IPS-15b (cell line): ENCODE results near the gene ANKRD34A.
A peak's percentile ranks its signal among the peaks of the same experiment; 100 is the strongest.

Experiments used
- H3K27me3 ChIP-seq: one replicate; pipeline ENCODE4 v1.6.1; 2013; ENCODE audit warnings: low read length; ENCODE audit not compliant: control insufficient read depth, insufficient read depth
- H3K36me3 ChIP-seq: one replicate; pipeline ENCODE4 v1.6.1; 2013; ENCODE audit warnings: low read length; ENCODE audit not compliant: control insufficient read depth, insufficient read depth
- H3K4me1 ChIP-seq: one replicate; pipeline ENCODE4 v1.6.1; 2013; ENCODE audit warnings: mild to moderate bottlenecking, low read length; ENCODE audit not compliant: control insufficient read depth, insufficient read depth
- H3K4me3 ChIP-seq: one replicate; pipeline ENCODE4 v1.5.1; 2013; ENCODE audit warnings: low read depth, low read length
- H3K9ac ChIP-seq: one replicate; pipeline ENCODE4 v1.6.1; 2013; ENCODE audit warnings: low read depth, mild to moderate bottlenecking, low read length
- H3K9me3 ChIP-seq: one replicate; pipeline ENCODE4 v1.6.1; 2013; ENCODE audit warnings: mild to moderate bottlenecking, low read length; ENCODE audit not compliant: control insufficient read depth, insufficient read depth

Gene ANKRD34A

DNA sequence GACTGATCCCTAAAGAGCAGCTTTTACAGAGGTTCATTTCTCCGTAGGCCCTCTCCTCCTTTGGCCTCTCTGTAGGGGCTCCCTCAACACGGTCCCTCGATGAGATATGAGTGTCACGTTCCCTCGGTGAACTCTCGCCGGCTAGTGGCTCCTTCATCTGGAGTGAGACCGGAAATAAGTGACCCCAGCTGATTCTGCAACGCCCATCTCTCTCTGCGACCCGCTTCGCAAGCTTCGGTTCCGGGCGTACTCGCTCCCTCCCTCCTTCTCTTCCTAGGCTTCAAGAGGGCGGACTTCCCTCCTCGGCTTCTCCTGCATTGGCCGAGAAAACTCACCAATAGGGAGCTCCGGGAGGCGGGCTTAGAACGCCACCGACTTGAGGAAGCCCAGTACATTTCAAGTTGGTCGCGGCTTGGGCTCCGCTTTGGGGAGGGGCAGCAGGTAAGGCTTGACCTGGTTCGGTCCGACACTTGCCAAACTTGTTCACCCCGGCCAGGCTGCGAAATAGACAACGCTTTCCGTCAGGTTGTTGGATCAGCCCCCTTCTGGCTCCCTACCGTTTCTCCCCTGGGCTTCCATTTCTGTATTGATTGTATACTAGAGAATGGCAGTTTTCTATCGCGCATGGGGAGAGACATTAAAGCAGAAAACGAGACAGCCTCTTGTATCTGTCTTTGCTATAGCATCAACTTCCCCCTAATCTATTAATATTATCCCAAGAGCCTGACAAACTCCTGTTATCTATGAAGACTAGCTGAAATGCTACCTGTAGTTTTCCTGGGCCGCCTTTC, at the start of gene ANKRD34A, which contains the start of gene POLR3GL:
Gene ANKRD34A (minus strand): TSS at position 248 of the 791 bp plus-strand sequence. CDS start 2,816 bp downstream, outside the sequence.
Gene POLR3GL (plus strand): TSS at position 363 of the 791 bp plus-strand sequence. CDS start 10,176 bp downstream, outside the sequence.
- H3K36me3 ChIP-seq, result no peaks in the 10 kb centered on the region
- peak within 1 kb of the TSS; percentile 88 for H3K4me3 ChIP-seq
- peaks cover 39% of the 10 kb centered on the region for H3K27me3 ChIP-seq
- no peaks in the 10 kb centered on the region for H3K9me3 ChIP-seq
- H3K4me1 ChIP-seq, result peaks cover 10% of the 10 kb centered on the region
- no peak within 1 kb of the TSS for H3K9ac ChIP-seq

DNA sequence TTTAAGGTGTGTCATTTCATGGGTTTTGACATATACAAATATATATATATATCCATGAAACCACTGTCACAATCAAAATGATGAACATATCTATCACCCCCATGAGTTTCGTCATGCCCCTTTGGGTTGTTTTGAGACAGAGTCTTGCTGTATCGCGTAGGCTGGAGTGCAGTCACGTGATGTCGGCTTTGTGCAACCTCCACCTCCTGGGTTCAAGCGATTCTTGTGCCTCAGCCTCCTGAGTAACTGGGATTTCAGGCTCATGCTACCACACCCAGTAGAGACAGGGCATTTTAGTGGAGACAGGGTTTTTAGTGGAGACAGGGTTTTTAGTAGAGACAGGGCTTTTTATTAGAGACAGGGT, 49.2 kb upstream of the ANKRD34A start:
- Histone ChIP-seq H3K27me3 (peaks cover 19% of the 10 kb centered on the region), H3K9ac (no peak overlapping the region), H3K36me3 (no peaks in the 10 kb centered on the region), H3K4me3 (no peak overlapping the region), H3K4me1 (no peaks in the 10 kb centered on the region), H3K9me3 (no peaks in the 10 kb centered on the region)

DNA sequence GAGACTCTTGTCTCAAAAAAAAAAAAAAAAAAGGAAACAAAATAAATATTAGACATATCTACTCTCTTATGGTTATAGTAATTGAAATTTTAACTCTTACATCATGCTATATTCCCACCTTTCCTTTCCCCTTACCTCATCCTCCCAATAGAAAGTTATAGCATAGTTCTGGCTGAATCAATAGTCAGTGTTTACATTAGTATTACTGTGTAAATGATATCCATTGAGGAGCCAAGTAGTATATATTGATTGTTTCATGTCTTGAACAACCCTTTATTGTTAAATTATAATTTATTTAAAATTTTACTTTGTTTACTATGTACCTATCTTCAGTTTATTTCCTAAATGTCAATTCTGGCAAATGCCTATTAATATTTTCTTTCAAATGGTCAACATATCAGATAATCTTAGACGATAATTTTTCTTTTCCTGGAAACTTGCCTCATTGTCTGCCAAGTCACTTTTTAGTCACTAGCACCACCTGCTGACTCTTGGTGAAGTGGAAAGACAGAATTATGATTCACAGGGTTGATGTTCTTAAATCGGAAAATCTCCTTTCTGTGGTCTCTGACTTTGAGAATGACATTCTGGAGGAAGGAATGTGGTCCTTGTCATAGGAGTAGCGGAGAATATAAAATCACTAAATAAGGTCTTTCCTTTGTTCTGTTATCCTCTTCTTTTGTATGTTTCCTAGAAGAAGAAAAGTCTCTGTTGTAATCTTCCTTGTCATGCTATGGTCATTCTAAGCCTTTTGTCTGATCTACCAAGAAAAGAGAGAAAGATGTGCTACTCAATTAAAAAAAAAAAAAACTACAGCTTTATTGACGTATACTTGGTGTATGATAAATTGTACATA, 48.6 kb upstream of the ANKRD34A start:
- no peak overlapping the region for H3K9ac ChIP-seq
- no peak overlapping the region for H3K4me3 ChIP-seq
- peaks cover 13% of the 10 kb centered on the region for H3K27me3 ChIP-seq

DNA sequence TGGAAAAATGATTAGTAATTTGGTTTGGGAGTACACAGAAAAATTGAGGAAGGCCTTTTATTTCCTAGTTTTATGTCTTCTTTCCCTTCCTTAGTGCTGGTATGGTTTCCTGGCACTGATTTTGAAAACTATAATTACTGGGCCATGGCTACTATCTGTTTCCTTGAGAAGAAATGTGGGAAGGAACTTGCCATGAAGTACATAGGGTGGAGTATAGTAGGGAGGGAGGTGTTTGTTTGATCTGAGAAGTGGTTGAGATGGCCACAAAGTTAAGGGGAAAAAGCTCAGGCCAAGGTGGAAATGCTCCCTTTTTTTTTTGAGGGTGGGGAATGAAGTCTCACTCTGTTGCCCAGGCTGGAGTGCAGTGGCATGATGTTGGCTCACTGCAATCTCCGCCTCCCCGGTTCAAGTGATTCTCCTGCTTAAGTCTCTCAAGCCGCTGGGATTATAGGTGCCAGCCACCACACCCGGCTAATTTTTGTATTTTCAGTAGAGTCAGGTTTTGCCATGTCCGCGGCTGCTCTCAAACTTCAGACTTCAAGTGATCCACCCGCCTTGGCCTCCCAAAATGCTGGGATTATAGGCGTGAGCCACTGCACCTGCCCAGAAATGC, 45.9 kb upstream of the ANKRD34A start:
- Histone ChIP-seq H3K9me3 (no peaks in the 10 kb centered on the region), H3K4me3 (no peak overlapping the region), H3K27me3 (no peaks in the 10 kb centered on the region), H3K36me3 (no peaks in the 10 kb centered on the region), H3K9ac (no peak overlapping the region), H3K4me1 (no peaks in the 10 kb centered on the region)

More for the DNA sequence above, 48.6 kb upstream of the ANKRD34A start:
- no peaks in the 10 kb centered on the region for H3K4me1 ChIP-seq
- no peaks in the 10 kb centered on the region for H3K36me3 ChIP-seq
- no peaks in the 10 kb centered on the region for H3K9me3 ChIP-seq

DNA sequence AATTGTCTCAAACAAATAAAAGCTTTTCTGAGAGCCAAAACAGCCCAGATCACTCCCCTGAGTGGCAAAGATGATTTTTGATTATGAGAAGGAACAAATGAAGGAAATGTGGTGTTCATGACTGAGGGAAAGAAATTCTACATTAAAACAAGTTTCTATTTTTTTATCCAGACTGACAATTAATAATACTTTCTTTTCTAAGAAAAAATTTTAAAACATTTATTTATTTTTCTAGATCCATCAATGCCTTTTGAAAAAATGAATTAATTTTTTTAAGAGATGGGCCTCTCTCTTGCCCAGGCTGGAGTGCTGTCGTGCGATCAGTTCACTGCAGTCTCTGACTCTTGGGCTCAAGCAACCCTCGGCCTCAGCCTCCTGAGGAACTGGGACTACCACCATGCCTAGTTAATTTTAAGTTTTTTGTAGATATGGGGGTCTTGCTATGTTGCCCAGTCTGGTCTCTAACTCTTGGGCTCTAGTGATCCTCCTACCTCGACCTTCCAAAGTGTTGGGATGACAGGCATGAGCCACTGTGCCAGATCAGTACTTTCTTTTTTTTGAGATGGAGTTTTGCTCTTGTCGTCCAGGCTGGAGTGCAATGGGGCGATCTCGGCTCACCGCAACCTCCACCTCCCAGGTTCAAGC, 43.2 kb upstream of the ANKRD34A start:
- Histone ChIP-seq H3K4me1 (no peaks in the 10 kb centered on the region), H3K36me3 (no peaks in the 10 kb centered on the region), H3K9me3 (no peaks in the 10 kb centered on the region), H3K4me3 (no peak overlapping the region), H3K9ac (no peak overlapping the region), H3K27me3 (no peaks in the 10 kb centered on the region)

DNA sequence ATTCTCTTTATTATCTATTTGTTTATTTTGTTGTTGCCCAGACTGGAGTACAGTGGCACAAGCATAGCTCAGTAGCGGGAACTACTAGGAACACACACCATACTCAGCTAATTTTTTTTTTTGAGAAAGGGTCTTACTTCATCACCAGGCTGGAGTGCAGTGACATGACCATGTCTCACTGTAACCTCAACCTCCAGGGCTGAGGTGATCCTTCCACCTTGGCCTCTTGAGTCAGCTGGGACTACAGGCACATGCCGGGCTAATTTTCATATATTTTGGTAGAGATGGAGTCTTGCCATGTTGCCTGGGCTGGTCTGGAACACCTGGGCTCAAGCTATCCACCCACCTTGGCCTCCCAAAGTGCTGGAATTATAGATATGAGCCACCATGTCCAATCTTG, 37.3 kb upstream of the ANKRD34A start:
- no peaks in the 10 kb centered on the region for H3K9me3 ChIP-seq
- no peak overlapping the region for H3K9ac ChIP-seq
- H3K36me3 ChIP-seq, result no peaks in the 10 kb centered on the region
- peaks cover 2% of the 10 kb centered on the region for H3K27me3 ChIP-seq
- peaks cover 12% of the 10 kb centered on the region for H3K4me1 ChIP-seq
- H3K4me3 ChIP-seq, result no peak overlapping the region

DNA sequence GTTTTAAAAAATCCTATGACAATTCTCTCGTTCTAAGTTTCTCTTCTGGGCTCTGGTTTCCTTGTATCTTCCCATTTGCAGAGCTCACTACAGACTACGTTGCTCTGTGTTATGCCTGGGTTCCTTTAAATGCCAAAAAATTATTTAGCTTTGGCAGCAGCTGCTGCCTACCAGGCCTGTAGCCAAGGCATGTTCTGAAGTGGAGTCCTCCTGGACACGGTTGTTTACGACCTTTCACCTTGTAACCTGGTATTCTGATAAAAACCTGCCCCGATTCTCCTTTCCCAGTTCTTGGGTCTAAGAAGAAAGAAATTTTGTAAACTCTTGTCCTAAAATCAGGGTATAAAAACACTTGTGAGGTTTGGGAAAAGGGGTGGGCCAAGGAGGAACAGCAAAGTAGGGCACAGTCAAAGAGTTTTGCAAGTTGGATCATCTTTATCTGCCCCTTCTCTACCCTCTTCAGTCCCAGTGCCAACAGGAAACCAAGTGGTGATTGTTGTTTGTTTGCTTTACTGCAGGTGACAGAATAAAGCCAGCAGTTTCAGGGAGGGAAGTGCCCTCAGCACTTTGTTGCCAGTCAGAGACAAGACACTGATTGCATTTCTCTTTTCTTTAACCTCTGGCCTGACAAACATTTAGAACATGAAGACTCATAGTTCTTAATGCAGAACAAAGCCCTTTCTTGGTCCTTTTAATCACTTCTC, 35.1 kb upstream of the ANKRD34A start:
- Histone ChIP-seq H3K4me3 (no peak overlapping the region), H3K36me3 (no peaks in the 10 kb centered on the region), H3K4me1 (peaks cover 12% of the 10 kb centered on the region), H3K27me3 (peaks cover 11% of the 10 kb centered on the region), H3K9me3 (no peaks in the 10 kb centered on the region), H3K9ac (no peak overlapping the region)

DNA sequence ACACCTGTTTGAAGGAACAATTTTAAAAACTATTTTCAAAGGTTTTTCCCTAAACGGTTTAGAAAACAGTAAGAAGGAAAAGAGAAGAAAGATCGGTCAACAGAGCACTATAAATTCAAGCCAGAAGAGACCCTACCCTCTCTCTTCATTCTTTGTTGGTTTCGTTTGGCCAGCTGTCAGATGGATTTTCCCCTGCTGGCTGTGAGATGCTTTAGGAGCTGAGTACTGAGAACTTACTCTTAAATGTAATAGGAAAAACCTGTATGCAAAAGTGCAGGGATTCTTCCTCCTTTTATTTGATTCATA, 33.3 kb upstream of the ANKRD34A start:
- H3K9ac ChIP-seq, result no peak overlapping the region
- H3K36me3 ChIP-seq, result peaks cover 9% of the 10 kb centered on the region
- peaks cover 11% of the 10 kb centered on the region for H3K27me3 ChIP-seq
- no peak overlapping the region for H3K4me3 ChIP-seq
- H3K9me3 ChIP-seq, result no peaks in the 10 kb centered on the region
- peaks cover 12% of the 10 kb centered on the region for H3K4me1 ChIP-seq

DNA sequence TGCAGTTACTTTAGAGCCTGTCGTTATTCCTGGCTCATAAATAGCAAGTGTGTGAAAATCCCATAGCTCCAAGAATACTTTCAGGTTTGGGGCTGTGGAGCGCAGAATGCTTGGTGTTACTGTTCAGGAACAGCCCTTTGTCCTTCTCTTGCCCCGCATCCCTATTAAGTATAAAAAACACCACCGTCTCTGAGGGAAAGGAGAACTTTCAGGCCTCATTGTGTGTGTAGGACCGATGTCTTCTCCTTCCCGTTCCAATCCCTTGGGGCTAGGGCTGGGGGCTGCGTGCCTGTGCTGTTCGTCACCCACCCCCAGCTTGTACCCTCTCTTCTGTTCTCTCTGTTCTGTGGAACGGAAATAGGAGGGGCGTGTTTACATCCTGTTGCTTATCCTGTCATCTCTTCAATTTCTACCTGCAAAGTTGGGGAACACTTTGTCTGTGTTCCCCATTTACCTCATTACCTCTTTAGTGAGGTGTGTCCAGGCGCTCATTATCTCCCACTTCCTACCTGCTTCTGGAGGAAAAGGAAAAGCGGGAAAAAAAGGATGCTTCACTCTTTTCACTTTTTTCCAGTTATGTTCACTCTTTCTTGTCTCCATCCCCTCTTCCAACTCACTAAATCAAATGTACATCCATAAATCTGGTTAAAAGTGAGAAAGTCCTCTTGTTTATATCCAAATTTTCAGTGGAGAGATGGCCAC, 32.8 kb upstream of the ANKRD34A start:
- H3K9me3 ChIP-seq, result no peaks in the 10 kb centered on the region
- H3K4me1 ChIP-seq, result peaks cover 12% of the 10 kb centered on the region
- H3K27me3 ChIP-seq, result peaks cover 11% of the 10 kb centered on the region
- H3K4me3 ChIP-seq, result peak overlapping the region; percentile 93
- peaks cover 9% of the 10 kb centered on the region for H3K36me3 ChIP-seq
- H3K9ac ChIP-seq, result no peak overlapping the region

DNA sequence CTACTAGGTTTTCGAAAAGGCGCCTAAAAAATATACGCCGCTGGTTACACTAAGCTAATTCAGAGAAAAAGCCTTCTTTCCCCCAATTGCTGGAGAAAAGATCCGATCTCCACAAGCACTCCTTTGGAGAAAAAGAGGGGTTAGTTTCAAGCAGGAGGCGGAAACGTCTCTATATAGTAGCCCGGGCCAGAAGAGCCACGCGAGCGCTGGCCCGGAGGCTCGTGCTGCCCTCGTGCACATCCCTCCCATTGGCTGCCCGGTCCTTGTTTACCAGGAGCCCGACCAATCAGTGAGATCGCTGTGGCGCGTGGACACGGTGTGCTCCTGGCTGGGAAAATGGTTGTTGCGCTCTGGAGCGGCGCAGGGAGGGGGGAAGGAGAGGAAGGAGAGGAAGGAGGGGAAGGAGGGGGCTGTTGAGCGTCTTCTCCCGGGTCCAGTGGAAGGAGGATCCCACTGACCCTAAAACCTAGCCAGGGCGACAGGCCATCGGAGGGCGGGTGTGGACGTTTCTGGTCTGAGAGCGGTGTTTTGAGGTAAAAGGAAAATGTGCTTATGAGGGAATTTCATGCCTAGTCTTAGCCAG, 32.1 kb upstream of the ANKRD34A start, which contains the start of gene TXNIP:
Gene TXNIP (minus strand): TSS at position 147 of the 583 bp plus-strand sequence. CDS start 313 bp downstream, outside the sequence.
- peaks cover 12% of the 10 kb centered on the region for H3K4me1 ChIP-seq
- H3K4me3 ChIP-seq, result peak within 1 kb of the TSS; percentile 93
- H3K9me3 ChIP-seq, result no peaks in the 10 kb centered on the region
- peaks cover 11% of the 10 kb centered on the region for H3K27me3 ChIP-seq
- peak within 1 kb of the TSS; percentile 73 for H3K9ac ChIP-seq
- H3K36me3 ChIP-seq, result peaks cover 9% of the 10 kb centered on the region
